ENCODE data around the gene DYNC1I1.

DYNC1I1 gene

DNA sequence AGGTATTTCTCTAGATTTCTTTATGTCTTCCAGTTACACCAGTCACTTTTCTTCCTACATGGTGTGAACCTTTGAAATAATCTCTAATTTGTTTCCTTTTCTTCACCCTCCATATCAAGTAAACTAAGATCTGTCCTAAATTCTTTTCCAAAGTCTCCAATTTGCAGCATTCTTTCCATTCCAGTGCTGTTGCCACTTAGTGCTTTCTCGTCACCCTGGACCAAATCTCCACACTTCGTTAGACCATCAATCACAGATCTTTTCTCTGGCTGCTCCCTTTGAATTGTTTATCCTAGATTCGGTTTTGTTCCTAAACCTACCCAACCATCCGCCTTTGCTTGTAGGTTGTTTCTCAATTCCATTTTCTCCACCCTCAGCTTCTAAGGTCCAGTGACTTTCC, 74.7 kb downstream of the DYNC1I1 start:
- H3K4me3 ChIP-seq (ENCODE audit: low read depth, low read length) = no peak overlapping the region

DNA sequence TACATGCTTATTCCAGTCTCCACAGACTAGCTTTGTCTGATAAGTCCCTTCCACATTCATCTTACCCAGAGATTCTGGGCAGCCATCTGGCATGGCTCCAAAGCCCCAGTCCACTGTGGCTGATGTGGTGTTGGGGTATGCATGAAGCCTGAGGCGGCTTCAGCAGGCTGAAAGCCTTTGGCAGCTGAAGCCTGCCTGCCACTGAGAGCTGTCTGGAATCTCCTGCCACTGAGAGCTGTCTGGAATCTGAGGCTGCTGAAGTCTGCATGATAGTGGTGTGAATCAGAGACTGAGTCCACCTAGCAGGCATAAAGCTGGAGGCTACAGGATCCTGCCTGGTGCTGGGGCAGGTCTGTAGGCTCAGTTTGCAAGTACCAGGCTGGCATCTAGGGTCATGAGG, 87.1 kb downstream of the DYNC1I1 start:
- no peak overlapping the region for H3K4me3 ChIP-seq (ENCODE audit: low read depth, low read length)

DNA sequence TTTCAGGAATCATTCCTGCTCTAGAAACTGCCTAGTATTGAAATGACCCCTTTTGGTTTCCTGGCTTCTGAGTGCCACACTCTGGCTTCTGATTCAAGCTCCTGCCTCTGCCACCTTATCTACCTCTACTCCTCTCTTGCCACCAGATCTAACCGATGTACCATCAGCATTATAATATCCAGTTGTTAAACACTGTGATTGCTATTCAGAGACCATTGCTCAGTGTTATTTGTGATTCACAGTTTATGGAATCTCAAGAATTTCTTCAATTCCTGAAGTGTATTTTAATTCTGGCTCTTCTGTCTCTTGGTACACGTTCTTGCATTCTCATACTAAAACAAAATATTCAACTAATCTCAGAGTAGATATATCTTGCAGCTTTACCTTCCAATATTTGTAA, 88.7 kb downstream of the DYNC1I1 start:
- H3K4me3 ChIP-seq (ENCODE audit: low read depth, low read length) = no peak overlapping the region

DNA sequence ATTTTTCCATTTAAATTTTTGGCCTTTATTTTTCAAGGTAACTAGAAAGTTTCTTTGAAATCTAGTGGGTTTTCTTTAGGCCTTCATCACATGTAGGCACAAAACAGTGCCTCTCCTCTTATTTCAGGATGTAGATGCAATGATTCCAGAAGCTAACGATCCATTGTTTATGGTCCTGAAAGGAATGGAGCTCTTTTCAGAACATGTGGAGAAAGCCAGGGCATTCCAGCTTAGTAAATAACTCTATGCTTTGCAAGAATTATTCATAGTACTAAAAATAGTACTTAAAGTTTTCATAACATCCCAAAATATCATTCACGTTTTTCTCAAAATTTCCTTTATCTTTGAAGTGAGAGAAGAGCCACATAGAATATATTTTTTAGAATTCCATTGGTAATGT, 91.3 kb downstream of the DYNC1I1 start:
- H3K4me3 ChIP-seq (ENCODE audit: low read depth, low read length) = no peak overlapping the region

DNA sequence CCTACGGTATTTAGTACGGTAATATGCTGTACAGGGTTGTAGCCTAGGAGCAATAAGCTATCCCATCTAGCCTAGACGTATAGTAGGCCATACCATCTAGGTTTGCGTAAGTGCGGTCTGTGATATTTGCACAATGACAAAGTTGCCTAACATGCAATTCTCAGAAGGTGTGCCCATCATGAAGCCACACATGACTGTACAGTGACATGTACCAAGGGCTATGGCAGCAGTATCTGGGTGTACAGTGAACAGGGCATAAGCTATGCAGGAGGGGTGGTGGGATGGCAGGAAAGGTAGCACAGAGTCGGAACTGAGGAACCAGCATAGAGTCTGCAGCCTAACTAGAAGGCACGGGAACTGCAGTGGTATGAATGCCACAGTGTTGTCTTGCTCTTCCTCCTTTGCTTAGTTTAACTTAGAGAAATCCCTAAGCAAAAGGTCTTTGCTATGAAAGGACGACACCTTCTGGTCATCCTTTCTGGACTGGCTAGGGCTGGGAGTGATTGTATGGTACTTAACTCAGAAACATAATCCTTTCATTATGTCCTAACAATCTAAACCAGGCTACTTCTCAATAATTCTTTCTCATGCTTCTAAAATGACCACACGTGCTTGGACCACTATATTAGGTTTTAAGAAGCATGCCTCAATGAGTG, 93.5 kb downstream of the DYNC1I1 start:
- no peak overlapping the region for H3K4me3 ChIP-seq (ENCODE audit: low read depth, low read length)

DNA sequence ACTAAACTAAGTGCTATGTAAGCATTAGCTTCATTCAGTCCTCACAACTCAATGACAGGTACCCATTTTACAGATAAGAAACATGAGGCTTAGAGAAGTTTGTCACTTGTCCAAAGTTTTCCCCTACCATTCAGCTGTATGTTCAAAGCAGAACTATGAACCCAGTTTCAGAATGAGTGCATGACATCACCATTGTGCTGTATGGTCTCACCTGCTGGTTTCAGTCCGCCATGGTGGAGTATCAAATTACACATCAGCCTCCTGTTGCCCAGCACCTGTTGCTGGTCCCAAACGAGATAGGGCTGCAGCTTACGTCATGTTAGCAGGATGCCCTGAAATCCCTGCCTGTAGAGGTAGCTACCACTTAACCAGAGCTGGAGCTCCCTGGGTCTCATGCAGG, 95.0 kb downstream of the DYNC1I1 start:
- no peak overlapping the region for H3K4me3 ChIP-seq (ENCODE audit: low read depth, low read length)

DNA sequence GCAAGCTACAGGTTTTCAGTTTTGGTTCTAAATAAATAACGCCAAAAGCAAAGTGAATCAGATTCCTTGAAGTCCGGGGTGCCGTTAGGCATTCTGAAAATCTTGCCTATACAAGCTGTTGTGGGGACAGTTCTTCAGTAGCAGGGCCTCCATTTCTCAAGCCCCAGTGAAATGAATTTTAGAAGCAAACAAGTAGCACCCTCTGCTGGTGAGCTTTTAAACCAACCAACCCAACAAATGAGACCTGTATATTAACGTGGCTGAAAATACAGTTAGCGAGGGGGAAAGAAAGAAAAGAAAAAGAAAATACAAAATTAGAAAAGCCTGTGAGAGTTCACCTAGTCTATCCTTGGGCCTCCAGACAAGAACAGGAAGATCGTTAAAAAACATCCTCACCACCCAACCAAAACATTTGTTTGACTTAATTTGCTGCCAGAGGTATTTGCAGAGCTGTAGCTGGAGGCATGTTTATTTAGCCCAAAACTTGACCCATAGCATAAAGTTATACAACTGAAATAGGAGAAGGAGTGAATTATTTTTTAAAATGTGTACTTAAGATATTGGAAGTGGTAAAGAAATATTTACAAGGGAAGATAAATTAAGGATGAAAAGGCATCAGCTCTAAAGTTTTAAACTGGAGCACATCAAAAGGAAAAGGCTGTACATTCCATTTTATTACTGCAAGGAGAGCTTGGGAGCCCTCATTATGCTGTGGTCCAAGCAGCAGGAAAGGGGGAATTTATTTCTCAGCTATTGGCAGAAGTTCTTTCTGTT, 98.9 kb downstream of the DYNC1I1 start:
- no peak overlapping the region for H3K4me3 ChIP-seq (ENCODE audit: low read depth, low read length)

GRCh38 chr7:95871896-95872295, 99.5 kb downstream of the DYNC1I1 start:
- H3K4me3 ChIP-seq (ENCODE audit: low read depth, low read length) = no peak overlapping the region

DNA sequence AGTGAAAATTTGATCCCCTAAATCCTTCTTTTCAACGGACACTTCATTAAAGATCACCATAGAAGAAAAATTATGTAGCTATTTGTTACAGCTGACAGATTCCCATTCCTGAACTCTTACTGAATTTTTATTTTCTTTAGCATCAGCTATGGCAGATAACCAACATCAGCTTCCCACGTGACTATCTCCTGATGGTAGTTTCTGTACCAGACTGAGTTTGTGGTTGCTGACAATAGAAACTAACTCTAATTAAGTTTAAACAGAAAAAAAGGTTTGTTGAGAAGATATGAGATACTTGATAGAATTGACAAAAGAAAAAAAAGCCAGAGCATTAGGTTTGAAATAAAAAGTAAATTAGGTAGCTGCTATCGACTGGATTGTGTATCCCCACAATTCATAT, 101.8 kb downstream of the DYNC1I1 start:
- H3K4me3 ChIP-seq (ENCODE audit: low read depth, low read length) = no peak overlapping the region

DNA sequence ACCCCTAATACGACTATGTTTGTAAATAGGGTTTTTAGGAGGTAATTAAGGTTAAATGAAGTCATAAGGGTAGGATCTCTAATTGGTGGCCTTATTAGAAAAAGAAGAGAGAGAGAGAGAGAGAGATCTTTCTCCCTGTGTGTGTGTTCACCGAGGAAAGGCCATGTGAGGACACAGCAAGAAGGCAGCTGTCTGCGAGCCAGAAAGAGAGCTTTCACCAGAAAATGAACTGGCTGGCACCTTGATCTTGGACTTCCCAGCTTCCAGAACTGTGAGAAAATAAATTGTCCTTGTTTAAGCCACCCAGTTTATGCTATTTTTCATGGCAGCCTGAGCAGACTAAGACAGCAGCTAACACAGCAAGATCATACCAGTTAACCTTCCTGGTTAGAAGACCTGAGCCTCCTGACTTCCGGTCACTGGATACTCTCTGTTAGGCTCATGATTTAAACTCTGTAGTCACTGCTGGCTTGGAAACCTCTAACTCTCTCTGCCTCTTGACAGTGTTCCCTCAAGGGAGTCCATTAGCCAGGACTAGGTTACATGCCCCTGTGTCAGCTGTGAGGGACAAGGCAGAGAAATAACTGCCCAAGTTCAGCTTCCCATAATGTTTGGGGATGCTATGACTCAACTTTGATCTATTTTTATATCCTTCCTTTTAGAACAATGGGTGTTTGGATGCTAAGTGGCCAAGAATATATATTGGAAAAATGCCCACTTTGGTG, 102.3 kb downstream of the DYNC1I1 start:
- H3K4me3 ChIP-seq (ENCODE audit: low read depth, low read length) = no peak overlapping the region

- no peak overlapping the region for H3K4me3 ChIP-seq (ENCODE audit: low read depth, low read length)
These were observed 103.2 kb downstream of the DYNC1I1 start for GRCh38 chr7:95875519-95875918.

DNA sequence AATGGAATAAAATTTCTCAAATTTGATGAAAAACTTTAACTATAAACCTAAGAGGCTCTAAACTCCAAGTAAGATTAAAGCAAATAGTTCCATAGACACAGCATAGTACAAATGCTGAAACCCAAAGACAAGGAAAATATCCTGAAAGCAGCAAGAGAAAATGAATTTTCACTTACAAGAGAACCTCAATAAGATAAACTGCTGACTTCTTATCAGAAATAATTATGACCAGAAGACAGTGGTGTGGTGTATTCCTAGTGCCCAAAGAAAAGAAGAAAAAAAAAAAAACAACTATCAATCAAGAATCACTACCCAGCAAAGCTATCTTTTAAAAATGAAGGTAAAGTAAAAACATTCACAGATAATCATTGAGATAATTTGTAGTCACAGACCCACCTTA, 106.3 kb downstream of the DYNC1I1 start:
- H3K4me3 ChIP-seq (ENCODE audit: low read depth, low read length) = no peak overlapping the region

DNA sequence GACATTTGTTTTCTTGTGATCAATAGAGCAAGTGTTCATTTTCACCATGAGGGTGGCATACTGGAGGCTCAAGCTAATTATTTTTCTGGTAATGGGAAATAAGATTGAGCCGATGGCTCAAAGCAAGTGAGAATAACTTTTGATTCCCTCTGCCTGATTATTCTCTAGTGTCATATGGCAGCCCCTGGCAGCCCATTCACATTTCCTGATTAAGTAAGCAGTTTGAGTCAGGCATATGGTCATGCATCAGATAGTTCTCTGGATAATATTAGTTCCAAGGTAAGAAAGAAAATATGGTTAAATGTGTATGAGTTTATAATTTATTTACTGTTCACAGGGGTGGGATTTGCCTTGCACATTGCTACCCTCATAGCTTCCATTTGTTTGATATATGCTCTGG, 109.2 kb downstream of the DYNC1I1 start:
- H3K4me3 ChIP-seq (ENCODE audit: low read depth, low read length) = no peak overlapping the region

DNA sequence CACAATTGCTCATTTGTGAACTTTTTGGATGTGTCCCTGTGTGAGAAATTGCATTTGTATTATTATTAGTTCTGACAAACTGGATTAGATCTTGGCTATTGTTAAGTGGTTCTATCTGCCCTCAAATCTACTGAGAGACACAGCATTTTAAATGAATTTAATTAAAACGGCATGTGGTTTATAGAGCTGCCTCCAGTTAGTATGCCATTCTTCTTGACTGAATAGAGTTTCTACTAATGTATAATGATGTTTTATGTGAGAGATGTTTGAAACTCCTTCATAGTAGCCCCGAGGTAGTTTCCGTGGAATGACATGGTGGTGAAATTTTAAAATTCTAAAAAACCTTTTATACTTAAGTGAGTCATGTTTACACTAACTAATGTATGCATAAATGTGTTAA, 110.9 kb downstream of the DYNC1I1 start:
- no peak overlapping the region for H3K4me3 ChIP-seq (ENCODE audit: low read depth, low read length)

GRCh38 chr7:95886501-95887090, 114.2 kb downstream of the DYNC1I1 start:
- no peak overlapping the region for H3K4me3 ChIP-seq (ENCODE audit: low read depth, low read length)

DNA sequence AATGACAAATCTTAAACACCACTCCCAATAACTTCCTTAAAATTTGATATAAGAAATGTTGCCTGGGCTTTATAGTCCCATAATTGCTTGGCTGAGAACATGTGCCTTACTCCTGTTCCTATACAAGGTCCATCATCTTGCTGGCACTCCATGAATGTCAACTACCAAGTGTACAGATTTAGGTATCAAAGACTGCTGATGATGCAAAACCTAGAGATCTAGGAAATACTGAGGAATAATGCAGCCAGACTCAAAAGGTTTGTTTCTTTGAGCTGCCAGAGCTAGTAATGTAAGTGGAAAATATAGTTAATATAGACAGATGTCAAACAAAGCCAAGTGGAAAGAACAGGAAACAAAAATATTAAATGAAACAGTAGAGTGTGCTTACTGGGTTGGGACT, 121.1 kb downstream of the DYNC1I1 start:
- no peak overlapping the region for H3K4me3 ChIP-seq (ENCODE audit: low read depth, low read length)

DNA sequence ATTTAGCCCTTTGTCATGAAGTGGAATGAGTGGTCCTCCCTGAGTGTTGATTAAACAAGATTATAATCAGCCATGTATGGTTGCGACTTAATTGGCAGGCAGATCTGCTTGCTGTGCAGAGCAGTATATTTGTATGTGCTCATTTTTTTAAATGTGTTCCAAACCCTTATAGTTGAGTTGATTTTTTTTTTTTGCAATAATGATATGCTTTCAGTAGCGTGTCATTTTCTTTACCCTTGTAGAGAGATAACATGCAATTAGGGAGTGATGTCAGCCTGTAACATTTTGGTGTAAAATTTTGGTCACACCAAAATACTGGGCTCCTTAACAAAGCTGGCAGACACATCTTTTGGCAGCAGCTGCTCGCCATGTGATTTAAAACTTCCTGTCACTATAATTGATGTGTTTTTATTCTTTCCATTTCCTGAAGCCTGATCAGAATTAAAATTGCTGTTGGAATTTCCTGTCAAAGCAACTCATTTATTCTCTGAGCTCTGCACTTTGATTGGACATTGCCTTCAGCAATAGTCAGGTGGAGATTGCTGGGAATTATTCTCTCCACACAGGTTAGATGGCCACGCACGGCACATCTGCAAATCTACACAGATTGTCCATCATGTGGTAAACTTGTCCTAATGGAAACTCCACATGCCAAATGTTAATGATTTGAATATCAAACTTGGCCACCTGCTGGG, 125.3 kb downstream of the DYNC1I1 start:
- H3K4me3 ChIP-seq (ENCODE audit: low read depth, low read length) = no peak overlapping the region

DNA sequence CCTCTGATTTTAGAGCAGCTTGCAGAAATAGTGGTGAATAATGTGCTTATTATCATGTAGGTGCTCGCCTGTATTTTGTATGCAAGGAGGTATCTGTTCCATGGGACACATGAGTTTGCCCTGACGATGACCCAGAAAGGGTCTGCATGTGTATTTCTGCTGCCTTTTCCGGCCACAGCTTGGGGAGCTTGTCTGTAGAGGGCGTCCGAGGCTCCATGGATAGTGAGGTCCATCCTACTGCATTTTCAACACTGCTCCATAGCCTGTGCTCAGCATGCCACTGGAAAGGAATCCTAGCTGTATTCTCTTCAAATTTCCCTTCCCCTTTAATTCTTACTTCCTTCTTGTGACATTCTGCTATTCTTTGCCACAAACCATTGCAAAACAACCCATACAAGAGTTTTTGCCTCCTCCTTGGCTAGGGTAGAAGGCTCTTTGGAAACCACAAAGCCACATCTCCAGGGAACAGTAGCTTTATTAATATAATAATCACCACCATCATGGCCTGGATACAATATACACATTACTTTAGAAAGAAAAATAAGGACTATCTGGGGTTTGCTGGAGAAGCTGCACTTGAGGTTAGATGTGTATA, 127.7 kb downstream of the DYNC1I1 start:
- no peak overlapping the region for H3K4me3 ChIP-seq (ENCODE audit: low read depth, low read length)

GRCh38 chr7:95901006-95901405, 128.7 kb downstream of the DYNC1I1 start:
- no peak overlapping the region for H3K4me3 ChIP-seq (ENCODE audit: low read depth, low read length)

DNA sequence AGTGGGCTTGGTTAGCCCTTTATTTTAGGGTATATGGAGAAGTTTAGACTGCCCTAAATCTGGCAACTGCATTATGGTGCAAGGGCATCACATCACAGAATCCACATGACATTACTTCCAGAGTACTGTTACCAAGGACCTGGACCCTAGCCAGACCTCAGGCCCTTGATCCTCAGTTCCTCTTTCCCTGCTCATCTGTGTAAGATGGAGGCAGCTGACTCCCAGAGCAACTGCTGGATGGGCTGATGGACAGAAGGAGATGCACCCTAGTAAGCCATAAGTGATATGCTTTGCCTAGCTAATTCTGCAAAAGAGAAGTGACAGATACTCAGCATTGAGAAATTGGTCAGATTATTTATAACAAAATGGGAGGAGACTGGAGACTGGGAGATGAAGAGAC, 131.7 kb downstream of the DYNC1I1 start:
- no peak overlapping the region for H3K4me3 ChIP-seq (ENCODE audit: low read depth, low read length)

DNA sequence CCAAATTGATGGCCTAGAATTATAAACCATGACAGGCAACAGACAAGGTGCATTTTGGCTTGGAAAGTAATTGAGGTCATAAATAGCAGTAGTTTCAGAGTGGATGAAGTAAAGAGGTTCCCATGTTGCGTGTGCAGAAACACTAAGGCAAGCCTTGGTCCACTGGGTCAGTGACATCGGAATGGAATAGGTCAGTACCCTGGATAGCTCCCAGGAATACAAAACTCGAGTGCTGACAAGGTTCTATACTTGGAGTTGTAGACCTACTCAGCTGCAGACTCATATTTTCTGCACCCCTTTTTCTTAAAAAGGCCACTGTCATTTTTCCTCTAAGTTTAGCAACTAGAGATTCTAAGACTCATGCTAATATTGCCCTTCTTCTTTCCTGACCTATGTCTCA, 132.8 kb downstream of the DYNC1I1 start:
- H3K4me3 ChIP-seq (ENCODE audit: low read depth, low read length) = no peak overlapping the region

Measured in iPS-11a (cell line).